ENCODE data around the gene RAB25. TPM values are rescaled to one million over a fixed set of nuclear protein-coding genes. Genes with fewer than 3 reads are reported as not detected.
"Not testable (repeated sequence)": the region's sequence is repeated elsewhere in the genome, so short reads cannot be mapped to it uniquely, and the experiment has no call there.

The RAB25 gene
- total and polyA plus RNA-seq, 2 experiments from 2014 or later = 71.1 to 106 TPM

DNA sequence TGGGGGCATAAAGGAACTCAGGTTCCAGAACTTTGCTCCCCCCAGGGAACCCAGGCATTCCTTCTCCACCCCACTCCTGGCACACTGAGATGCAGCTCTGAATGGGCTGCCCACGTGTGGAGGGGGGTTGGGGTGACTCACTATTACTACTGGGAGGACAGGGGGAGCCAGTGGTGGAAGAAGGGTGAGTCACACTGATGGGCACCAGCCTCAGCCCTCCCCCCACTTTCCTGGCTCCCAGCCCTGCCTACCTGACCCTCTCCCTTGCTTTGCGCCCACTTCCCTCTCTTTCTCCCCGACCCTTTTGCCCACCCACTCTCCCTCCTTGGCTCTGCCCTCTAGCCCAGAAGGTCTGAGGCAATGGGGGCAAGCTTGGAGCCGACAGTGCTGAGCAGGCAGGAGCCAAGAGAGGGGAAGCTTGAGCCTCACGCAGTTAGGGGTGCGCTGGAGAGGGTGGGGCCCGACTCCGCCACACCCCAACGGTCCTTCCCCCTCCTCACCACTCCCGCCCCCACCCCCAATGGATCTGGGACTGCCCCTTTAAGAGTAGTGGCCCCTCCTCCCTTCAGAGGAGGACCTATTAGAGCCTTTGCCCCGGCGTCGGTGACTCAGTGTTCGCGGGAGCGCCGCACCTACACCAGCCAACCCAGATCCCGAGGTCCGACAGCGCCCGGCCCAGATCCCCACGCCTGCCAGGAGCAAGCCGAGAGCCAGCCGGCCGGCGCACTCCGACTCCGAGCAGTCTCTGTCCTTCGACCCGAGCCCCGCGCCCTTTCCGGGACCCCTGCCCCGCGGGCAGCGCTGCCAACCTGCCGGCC is 53.4 kb downstream of the RAB25 start, which contains the start of gene LMNA:
Gene LMNA (plus strand): TSS at position 611 of the 818 bp plus-strand sequence. CDS start 208 bp downstream, outside the sequence.
- Histone ChIP-seq H3K4me1 (ENCODE audit: insufficient read depth) (peaks cover 50% of the 10 kb centered on the region), H3K27me3 (no peaks in the 10 kb centered on the region), H3K9me3 (ENCODE audit: low read depth) (no peaks in the 10 kb centered on the region), H3K4me3 (peak within 1 kb of the TSS; percentile 91), H3K36me3 (replicated peaks; ENCODE audit: insufficient read depth, low read depth) (no peaks in the 10 kb centered on the region), H3K27ac (peak within 1 kb of the TSS; percentile 96), H4K20me1 (ENCODE audit: insufficient read depth, poor library complexity, severe bottlenecking) (peaks cover 40% of the 10 kb centered on the region), H2AFZ (peak within 1 kb of the TSS; percentile 34), H3K79me2 (peaks cover 47% of the 10 kb centered on the region), H3K4me2 (peak within 1 kb of the TSS; percentile 83), H3K9me2 (replicated peaks; ENCODE audit: insufficient read depth) (no peaks in the 10 kb centered on the region)
- WGBS (ENCODE audit: low lambda C conversion rate, missing lambda C conversion rate) = 2% methylated on average over 28 of the region's 37 CpGs
- DNase-seq (ENCODE audit: low spot score) = peak; percentile 95
- TF ChIP-seq EZH2 (IDR thresholded peaks at IDR 0.05; ENCODE audit: borderline replicate concordance) = no peak
- TF ChIP-seq, protein P1, sequence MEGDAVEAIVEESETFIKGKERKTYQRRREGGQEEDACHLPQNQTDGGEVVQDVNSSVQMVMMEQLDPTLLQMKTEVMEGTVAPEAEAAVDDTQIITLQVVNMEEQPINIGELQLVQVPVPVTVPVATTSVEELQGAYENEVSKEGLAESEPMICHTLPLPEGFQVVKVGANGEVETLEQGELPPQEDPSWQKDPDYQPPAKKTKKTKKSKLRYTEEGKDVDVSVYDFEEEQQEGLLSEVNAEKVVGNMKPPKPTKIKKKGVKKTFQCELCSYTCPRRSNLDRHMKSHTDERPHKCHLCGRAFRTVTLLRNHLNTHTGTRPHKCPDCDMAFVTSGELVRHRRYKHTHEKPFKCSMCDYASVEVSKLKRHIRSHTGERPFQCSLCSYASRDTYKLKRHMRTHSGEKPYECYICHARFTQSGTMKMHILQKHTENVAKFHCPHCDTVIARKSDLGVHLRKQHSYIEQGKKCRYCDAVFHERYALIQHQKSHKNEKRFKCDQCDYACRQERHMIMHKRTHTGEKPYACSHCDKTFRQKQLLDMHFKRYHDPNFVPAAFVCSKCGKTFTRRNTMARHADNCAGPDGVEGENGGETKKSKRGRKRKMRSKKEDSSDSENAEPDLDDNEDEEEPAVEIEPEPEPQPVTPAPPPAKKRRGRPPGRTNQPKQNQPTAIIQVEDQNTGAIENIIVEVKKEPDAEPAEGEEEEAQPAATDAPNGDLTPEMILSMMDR (IDR thresholded peaks at IDR 0.05; ENCODE audit: poor library complexity) = no peak
- TF ChIP-seq EZH2phosphoT487 (IDR thresholded peaks at IDR 0.05; ENCODE audit: low read depth, severe bottlenecking, unreplicated experiment) = no peak

DNA sequence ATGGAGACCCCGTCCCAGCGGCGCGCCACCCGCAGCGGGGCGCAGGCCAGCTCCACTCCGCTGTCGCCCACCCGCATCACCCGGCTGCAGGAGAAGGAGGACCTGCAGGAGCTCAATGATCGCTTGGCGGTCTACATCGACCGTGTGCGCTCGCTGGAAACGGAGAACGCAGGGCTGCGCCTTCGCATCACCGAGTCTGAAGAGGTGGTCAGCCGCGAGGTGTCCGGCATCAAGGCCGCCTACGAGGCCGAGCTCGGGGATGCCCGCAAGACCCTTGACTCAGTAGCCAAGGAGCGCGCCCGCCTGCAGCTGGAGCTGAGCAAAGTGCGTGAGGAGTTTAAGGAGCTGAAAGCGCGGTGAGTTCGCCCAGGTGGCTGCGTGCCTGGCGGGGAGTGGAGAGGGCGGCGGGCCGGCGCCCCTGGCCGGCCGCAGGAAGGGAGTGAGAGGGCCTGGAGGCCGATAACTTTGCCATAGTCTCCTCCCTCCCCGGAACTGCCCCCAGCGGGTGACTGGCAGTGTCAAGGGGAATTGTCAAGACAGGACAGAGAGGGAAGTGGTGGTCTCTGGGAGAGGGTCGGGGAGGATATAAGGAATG is 54.1 kb downstream of the RAB25 start:
- Histone ChIP-seq H3K4me1 (ENCODE audit: insufficient read depth) (peaks cover 57% of the 10 kb centered on the region), H4K20me1 (ENCODE audit: insufficient read depth, poor library complexity, severe bottlenecking) (peaks cover 46% of the 10 kb centered on the region)

DNA sequence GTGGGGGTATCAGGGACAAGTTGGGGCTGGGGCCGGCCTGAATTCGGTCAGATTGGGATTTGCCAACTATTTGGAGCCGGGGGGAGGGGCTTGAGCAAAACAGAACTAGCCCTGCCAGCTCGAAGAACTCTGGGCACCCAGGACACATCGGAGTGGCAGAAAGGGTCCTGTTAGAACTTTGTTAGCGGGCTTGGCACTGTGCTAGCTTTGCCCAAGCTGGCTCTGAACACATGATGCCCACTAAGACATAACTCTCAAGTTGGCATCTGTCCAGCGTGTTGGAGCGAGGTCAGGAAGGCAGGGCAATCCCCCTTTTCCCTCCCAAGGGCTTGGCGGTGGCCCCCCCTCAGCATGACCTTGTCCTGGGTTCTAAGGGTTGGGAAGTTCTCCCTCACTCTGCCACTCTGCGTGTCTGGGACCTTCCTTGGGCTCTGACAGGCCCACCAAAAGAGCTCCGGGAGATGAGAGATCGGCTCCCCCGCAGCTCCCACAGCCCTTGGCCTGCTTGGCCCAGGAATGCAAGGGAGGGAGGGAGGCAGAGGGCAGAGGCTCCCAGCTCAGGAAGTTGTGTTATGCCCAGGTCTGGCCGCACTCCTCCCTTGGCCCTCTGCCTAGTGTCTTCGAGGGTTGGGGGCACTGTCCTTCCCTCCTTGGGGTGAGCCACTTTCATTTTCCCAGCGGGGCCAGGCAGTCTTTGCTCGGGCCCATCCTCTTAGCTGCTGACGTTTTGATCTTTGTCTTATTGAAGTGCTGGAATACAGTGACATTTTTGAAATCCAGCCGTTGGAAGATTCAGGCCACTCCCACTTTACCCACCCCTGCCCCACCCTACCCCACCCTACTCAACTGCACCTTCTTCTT is 54.8 kb downstream of the RAB25 start:
- Histone ChIP-seq H3K9me3 (ENCODE audit: low read depth) (no peaks in the 10 kb centered on the region), H2AFZ (no peak overlapping the region), H3K4me1 (ENCODE audit: insufficient read depth) (peaks cover 65% of the 10 kb centered on the region), H3K27ac (peak overlapping the region; percentile 96), H3K79me2 (peaks cover 61% of the 10 kb centered on the region), H3K27me3 (no peaks in the 10 kb centered on the region), H3K4me3 (peak overlapping the region; percentile 91), H3K36me3 (replicated peaks; ENCODE audit: insufficient read depth, low read depth) (no peaks in the 10 kb centered on the region), H3K4me2 (peak overlapping the region; percentile 83), H4K20me1 (ENCODE audit: insufficient read depth, poor library complexity, severe bottlenecking) (peaks cover 52% of the 10 kb centered on the region), H3K9me2 (replicated peaks; ENCODE audit: insufficient read depth) (no peaks in the 10 kb centered on the region)
- TF ChIP-seq EZH2phosphoT487 (IDR thresholded peaks at IDR 0.05; ENCODE audit: low read depth, severe bottlenecking, unreplicated experiment) (no peak), EZH2 (IDR thresholded peaks at IDR 0.05; ENCODE audit: borderline replicate concordance) (no peak)
- TF ChIP-seq, protein P1 (IDR thresholded peaks at IDR 0.05; ENCODE audit: poor library complexity) = no peak
- 20% methylated on average over 18 of the region's 19 CpGs for WGBS (ENCODE audit: low lambda C conversion rate, missing lambda C conversion rate)
- peak; percentile 68 for DNase-seq (ENCODE audit: low spot score)

More for the DNA sequence above, 54.1 kb downstream of the RAB25 start:
- Histone ChIP-seq H3K36me3 (replicated peaks; ENCODE audit: insufficient read depth, low read depth) (no peaks in the 10 kb centered on the region), H3K9me2 (replicated peaks; ENCODE audit: insufficient read depth) (no peaks in the 10 kb centered on the region), H3K27ac (peak overlapping the region; percentile 96), H3K9me3 (ENCODE audit: low read depth) (no peaks in the 10 kb centered on the region), H2AFZ (no peak overlapping the region), H3K79me2 (peaks cover 54% of the 10 kb centered on the region), H3K4me2 (peak overlapping the region; percentile 83), H3K27me3 (no peaks in the 10 kb centered on the region), H3K4me3 (peak overlapping the region; percentile 91)
- 8% methylated on average over 44 of the region's 49 CpGs for WGBS (ENCODE audit: low lambda C conversion rate, missing lambda C conversion rate)
- DNase-seq (ENCODE audit: low spot score) = peak; percentile 18
- TF ChIP-seq, protein P1 (IDR thresholded peaks at IDR 0.05; ENCODE audit: poor library complexity) = no peak
- no peak for TF ChIP-seq EZH2phosphoT487 (IDR thresholded peaks at IDR 0.05; ENCODE audit: low read depth, severe bottlenecking, unreplicated experiment)
- no peak for TF ChIP-seq EZH2 (IDR thresholded peaks at IDR 0.05; ENCODE audit: borderline replicate concordance)

DNA sequence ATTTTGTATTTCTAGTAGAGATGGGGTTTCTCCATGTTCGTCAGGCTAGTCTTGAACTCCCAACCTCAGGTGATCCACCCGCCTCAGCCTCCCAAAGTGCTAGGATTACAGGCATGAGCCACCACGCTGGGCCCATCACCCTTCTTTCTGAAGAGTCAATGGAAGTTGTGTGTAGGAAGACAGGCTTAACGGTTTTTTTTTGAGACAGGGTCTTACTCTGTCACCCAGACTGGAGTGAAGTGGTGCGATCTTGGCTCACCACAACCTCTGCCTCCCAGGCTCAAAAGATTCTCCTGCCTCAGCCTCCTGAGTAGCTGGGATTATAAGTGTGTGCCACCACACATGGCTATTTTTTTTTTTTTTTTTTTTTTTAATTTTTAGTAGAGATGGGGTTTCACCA is 55.8 kb downstream of the RAB25 start:
- peak overlapping the region; percentile 83 for H3K4me2 ChIP-seq
- WGBS (ENCODE audit: low lambda C conversion rate, missing lambda C conversion rate) = 93% methylated on average over 5 of the region's 5 CpGs
- H3K4me1 ChIP-seq (ENCODE audit: insufficient read depth) = peaks cover 71% of the 10 kb centered on the region
- H3K4me3 ChIP-seq = peak overlapping the region; percentile 91
- not testable (repeated sequence) for H3K27me3 ChIP-seq; DNase-seq (ENCODE audit: low spot score); H3K9me3 ChIP-seq (ENCODE audit: low read depth); H2AFZ ChIP-seq; H3K9me2 ChIP-seq (replicated peaks; ENCODE audit: insufficient read depth); H3K36me3 ChIP-seq (replicated peaks; ENCODE audit: insufficient read depth, low read depth)
- H3K79me2 ChIP-seq = peaks cover 71% of the 10 kb centered on the region
- H4K20me1 ChIP-seq (ENCODE audit: insufficient read depth, poor library complexity, severe bottlenecking) = peaks cover 61% of the 10 kb centered on the region
- H3K27ac ChIP-seq = peak overlapping the region; percentile 96
